ENCODE measurements around the gene COG4.
A peak's percentile ranks its signal among the peaks of the same experiment; 100 is the strongest.

COG4 gene

DNA sequence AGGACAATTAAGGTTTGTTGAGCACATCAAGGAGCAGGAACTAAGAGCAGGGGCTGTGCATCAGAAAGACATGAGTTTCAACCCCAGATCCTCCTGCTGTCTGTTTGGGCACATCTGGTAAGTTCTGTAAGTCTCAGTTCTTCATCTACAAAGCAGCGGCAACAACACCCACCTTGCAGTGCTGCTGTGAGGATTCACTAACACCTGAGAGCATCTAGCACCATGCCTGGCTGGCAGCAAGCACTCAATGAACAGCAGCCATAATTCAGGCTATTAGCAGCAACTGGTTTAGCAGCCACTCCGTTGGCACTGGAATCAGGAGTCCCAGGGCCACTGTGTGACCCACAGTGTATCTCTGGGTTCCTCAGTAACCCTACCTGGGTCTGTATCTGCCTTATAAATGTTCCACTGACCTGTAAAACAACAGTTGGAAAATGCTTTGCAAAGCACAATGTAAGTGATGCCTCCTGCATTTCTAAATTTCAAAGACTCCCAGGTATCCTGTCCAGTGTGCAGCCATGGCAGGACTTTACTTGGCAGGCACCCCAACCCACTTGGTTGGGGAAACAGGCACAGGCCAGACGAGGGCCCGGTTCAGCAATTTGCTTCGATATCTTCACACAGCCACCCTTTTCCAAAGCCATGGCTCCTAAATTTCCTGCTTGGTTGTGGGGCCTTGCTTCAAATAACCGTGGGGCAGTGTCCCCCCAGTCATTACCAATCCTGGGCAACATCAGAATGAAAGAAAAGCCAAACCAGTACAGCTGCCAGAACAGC is 88.7 kb downstream of the COG4 start:
- DNase-seq (ENCODE audit: low read depth in 2 of 2) = no peak

DNA sequence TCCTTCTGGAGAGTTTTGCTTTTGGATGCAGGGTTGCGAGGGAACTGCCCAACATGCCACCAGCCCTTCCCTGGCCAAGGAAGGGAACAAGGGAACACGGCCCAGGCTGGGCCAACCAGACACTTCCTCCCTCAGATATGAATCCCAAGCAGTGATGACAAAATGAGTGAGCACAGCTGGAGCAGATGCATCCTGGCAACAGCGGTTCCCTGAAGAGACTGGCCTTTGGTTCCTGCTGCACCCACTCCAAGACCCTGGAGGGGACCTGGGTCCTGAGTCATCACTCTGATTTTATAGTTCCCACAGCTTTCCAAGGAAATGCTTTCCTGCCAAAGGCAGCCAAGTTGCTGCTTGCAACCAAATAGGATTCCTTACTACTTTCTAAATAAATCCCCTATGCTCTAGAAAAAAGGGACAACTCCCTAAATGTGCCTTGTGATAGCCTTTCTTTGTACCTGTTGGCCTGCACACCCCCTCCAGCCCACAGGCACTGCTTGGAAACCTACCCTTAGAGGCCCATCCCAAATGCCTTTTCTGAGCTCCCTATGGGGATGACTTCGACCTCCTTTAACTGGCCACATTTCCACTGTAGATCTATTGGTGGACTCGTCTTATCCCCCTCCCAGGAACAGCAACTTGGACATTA is 89.8 kb downstream of the COG4 start:
- peak; percentile 31 to 42 for DNase-seq (ENCODE audit: low read depth in 2 of 2)

DNA sequence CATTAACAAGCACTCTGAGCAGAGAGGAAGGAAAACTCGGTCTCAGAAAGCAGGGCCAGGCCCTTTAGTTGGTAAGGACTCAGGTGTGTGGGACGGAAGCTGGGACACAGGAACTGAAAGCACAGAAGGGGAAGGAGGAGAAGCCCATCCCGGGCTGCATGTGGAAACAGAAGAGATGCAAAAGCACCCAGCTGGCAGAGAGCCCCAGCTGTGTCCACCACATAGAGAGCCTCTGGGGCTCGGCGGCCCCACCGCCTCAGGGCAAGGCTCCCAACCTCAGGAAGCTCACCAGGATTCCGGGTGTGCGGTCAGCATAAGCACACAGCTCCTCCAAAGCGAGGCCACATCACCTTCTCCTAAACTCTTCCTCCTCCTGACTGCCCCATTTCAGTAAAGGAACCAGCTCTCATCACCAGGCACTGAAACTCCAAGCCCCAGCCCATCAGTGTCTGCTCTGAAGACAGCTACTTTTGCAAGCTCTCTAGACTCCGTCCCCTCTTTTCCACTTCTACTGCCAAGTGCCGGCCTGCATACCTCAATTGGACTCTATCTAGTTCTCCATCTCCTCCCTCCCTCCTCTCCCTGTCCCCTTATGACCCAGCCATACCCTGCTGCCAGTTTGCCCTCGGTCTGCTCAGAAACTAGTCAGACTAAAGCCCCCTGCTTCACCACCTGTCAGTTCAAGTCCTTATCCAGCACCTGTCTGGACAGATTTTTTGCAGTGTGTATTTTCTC is 90.5 kb downstream of the COG4 start:
- no peak for DNase-seq (ENCODE audit: low read depth in 2 of 2)

DNA sequence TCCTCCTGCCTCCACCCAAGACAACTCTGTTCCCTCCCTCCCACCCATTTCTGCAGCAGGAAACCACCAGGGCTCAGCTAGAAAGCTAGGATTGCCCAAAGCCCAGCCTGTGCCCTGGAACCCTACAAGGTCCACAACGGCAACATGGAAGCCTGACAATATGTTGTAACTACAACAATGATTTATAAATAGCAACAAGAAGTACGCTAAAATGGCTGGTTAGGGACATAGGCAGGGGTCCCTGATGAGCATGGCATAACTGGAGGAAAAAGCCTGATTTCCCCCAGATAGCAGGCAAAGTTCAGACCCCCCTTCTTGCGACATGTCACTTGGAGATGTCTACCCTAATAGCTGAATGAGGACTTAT is 91.0 kb downstream of the COG4 start:
- no peak for DNase-seq (ENCODE audit: low read depth in 2 of 2)

DNA sequence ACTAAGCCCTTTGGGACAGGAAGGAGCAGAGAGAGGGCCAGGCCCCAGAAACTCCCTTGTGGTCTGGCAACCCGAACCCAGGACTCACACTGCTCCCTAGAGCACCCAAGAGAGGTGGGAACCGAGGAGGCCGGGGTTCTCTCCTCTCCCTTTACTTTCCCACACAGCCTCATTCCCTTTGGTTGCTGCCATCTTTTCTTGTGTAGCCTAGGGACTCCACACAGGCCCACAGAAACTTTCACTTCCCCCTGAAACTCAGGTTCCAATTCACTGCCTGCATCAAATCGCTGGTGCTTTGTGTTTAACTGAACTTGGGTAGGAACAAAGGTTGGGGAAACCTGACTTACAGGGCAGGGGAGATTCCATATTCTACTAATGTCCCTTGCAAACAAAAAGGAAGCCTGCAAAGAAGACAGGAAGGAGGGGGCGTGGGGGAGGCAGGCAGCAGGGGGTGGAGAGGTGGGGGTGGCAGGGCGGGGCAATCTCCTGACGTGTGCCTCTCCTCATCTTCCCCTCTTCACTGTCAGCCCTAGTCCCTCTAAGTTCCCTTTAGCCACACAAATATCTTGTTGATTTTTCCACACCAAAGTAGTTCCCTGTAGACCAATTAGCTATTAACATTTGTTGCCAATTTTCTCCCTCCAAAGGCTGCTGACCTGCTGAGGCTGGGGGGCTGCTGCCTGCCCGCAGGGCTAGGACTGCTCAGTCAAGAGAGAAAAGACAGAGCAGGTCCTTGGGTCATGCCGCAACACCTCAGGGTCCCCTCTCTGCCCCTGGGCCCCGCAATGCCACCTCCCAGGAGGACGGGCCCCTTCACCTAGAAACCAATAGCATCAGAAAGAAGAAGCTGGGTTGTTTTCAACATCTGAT is 92.5 kb downstream of the COG4 start:
- DNase-seq (ENCODE audit: low read depth in 2 of 2) = no peak
